SU-DHL-6 (cell line): ENCODE results near the gene MMEL1.

Experiments used
- H2AFZ ChIP-seq: fragments of 200-600 bp; sonication (generic); 2 replicates; pipeline ENCODE4 v1.6.1; 2014; ENCODE audit warnings: low read depth, mild to moderate bottlenecking, moderate library complexity, mixed read lengths, antibody characterized with exemption, low read length; ENCODE audit not compliant: severe bottlenecking
- H3F3A ChIP-seq: fragments of 200-600 bp; shearing (Covaris generic); 2 replicates; pipeline ENCODE4 v1.6.0; 2016; ENCODE audit warnings: antibody characterized with exemption, mild to moderate bottlenecking; ENCODE audit not compliant: insufficient read depth
- H3K27ac ChIP-seq: fragments of 200-600 bp; sonication (generic); 2 replicates; pipeline ENCODE4 v1.5.1; 2016; ENCODE audit warnings: low read depth, mild to moderate bottlenecking, low read length, moderate library complexity, mixed read lengths
- H3K27me3 ChIP-seq: fragments of 200-600 bp; sonication (generic), shearing (Covaris generic); 2 replicates; pipeline ENCODE4 v1.6.0; 2014; ENCODE audit warnings: mild to moderate bottlenecking, low read length
- H3K36me3 ChIP-seq: fragments of 200-600 bp; sonication (generic); 2 replicates; pipeline ENCODE4 v1.6.1; 2014; ENCODE audit warnings: mild to moderate bottlenecking, low read length, mixed read lengths
- H3K4me2 ChIP-seq: fragments of 300-600, 200-600 bp; shearing (Covaris generic), sonication (generic); 2 replicates; pipeline ENCODE4 v1.6.0; 2014; ENCODE audit warnings: low read length, low read depth, mild to moderate bottlenecking; ENCODE audit not compliant: poor library complexity, severe bottlenecking
- H3K4me3 ChIP-seq: fragments of 200-600 bp; sonication (generic); 2 replicates; pipeline ENCODE4 v1.5.1; 2014; ENCODE audit warnings: antibody characterized with exemption, low read length, mild to moderate bottlenecking, mixed read lengths; ENCODE audit not compliant: insufficient read depth, poor library complexity, severe bottlenecking
- H3K79me2 ChIP-seq: fragments of 200-600 bp; sonication (generic); 2 replicates; pipeline ENCODE4 v1.6.1; 2014; ENCODE audit warnings: mild to moderate bottlenecking, low read length, moderate library complexity; ENCODE audit not compliant: insufficient read depth
- H3K9ac ChIP-seq: fragments of 200-600 bp; sonication (generic); 2 replicates; pipeline ENCODE4 v1.7.0; 2014; ENCODE audit warnings: mild to moderate bottlenecking, low read length
- H3K9me2 ChIP-seq: fragments of 200-600 bp; sonication (generic); replicated peaks from 2 replicates; pipeline ENCODE4 v1.6.1; 2014; ENCODE audit warnings: low read length; ENCODE audit not compliant: insufficient read depth
- H3K9me3 ChIP-seq: fragments of 200-600 bp; sonication (generic); 2 replicates; pipeline ENCODE4 v1.6.1; 2014; ENCODE audit warnings: low read length, mixed read lengths; ENCODE audit not compliant: insufficient read depth
- H4K20me1 ChIP-seq: fragments of 200-600 bp; sonication (generic); 2 replicates; pipeline ENCODE4 v1.6.1; 2014; ENCODE audit warnings: low read depth, mild to moderate bottlenecking, antibody characterized with exemption, low read length, moderate library complexity, mixed read lengths
- EZH2phosphoT487 ChIP-seq: fragments of 200-600 bp; sonication (generic), shearing (Covaris generic); conservative IDR thresholded peaks from 2 replicates; pipeline ENCODE4 v1.6.1; 2018; ENCODE audit warnings: mild to moderate bottlenecking, antibody characterized with exemption, low read length, moderate library complexity, mixed read lengths
- TF ChIP-seq, protein P1 (sequence below): fragments of 200-600 bp; sonication (generic); IDR thresholded peaks from one replicate; pipeline ENCODE4 v1.5.1; 2017; ENCODE audit warnings: antibody characterized with exemption, mild to moderate bottlenecking, low read length, moderate library complexity; ENCODE audit not compliant: insufficient read depth, poor library complexity, severe bottlenecking

Gene MMEL1

DNA sequence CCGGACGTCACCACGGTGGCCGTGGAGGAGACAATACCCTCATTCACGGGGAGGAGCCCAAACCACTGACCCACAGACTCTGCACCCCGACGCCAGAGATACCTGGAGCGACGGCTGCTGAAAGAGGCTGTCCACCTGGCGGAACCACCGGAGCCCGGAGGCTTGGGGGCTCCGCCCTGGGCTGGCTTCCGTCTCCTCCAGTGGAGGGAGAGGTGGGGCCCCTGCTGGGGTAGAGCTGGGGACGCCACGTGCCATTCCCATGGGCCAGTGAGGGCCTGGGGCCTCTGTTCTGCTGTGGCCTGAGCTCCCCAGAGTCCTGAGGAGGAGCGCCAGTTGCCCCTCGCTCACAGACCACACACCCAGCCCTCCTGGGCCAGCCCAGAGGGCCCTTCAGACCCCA is 69.6 kb downstream of the MMEL1 start:
- H2AFZ ChIP-seq: no peak overlapping the region
- H3K27ac ChIP-seq: no peak overlapping the region
- H3K79me2 ChIP-seq: no peaks in the 10 kb centered on the region
- H3K27me3 ChIP-seq: no peaks in the 10 kb centered on the region
- no peaks in the 10 kb centered on the region for H3K9me2 ChIP-seq
- no peaks in the 10 kb centered on the region for H3F3A ChIP-seq
- H4K20me1 ChIP-seq: no peaks in the 10 kb centered on the region
- no peak for TF ChIP-seq EZH2phosphoT487
- TF ChIP-seq, protein P1, sequence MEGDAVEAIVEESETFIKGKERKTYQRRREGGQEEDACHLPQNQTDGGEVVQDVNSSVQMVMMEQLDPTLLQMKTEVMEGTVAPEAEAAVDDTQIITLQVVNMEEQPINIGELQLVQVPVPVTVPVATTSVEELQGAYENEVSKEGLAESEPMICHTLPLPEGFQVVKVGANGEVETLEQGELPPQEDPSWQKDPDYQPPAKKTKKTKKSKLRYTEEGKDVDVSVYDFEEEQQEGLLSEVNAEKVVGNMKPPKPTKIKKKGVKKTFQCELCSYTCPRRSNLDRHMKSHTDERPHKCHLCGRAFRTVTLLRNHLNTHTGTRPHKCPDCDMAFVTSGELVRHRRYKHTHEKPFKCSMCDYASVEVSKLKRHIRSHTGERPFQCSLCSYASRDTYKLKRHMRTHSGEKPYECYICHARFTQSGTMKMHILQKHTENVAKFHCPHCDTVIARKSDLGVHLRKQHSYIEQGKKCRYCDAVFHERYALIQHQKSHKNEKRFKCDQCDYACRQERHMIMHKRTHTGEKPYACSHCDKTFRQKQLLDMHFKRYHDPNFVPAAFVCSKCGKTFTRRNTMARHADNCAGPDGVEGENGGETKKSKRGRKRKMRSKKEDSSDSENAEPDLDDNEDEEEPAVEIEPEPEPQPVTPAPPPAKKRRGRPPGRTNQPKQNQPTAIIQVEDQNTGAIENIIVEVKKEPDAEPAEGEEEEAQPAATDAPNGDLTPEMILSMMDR: no peak
- no peak overlapping the region for H3K4me2 ChIP-seq
- no peak overlapping the region for H3K4me3 ChIP-seq
- no peaks in the 10 kb centered on the region for H3K36me3 ChIP-seq
- H3K9me3 ChIP-seq: no peaks in the 10 kb centered on the region
- H3K9ac ChIP-seq: no peak overlapping the region

DNA sequence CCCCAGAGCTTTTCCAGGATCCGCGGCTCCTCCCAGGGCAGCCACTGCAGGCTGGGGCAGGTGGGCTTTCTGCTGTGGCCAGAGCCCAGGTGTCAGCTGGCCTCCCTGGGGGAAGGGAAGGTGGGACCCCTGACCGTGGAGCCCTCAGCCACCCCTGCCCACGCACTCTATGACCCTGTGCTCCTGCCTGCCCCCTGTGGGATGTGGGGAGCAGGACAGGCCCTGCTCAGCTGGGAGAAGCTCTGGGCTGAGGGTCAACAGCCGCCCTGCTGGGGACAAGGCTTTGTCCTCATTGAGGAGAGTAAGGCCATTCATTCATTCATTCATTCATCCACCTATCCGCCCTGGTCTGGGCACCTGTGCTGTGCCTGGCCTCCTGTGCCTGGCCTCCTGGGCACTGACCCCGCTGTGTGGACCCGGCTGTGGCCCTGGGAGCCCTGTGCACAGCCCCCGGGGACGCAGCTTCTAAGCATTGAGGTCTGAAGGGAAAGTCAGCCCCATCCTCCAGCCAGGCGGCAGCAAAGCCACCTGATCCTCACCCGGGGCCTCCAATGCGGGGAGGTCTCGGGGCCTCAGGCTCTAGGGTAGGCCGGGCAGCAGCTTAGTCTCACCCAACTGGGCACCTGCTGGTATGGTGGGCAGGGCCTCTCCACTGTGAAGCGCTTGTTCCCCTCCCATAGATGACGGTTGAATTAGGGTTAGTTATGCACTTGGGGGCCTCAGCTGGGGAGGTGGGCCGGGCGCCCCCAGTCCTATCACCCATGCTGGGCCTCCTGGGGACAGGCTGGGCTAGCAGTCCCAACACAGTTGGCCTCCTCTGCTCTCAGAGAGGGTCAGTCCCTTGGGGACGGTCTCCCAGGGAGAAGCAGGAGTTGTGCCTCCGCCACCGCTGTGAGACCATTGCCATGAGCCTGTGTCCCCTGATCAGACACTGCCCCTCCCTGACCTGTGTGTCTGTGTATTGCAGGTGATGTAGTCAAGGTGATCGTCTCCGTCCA is 70.6 kb downstream of the MMEL1 start:
- Histone ChIP-seq H3K9ac (no peak overlapping the region), H3K27me3 (no peaks in the 10 kb centered on the region), H3K4me3 (no peak overlapping the region), H2AFZ (no peak overlapping the region), H4K20me1 (no peaks in the 10 kb centered on the region), H3F3A (no peaks in the 10 kb centered on the region), H3K27ac (no peak overlapping the region), H3K4me2 (no peak overlapping the region), H3K9me3 (no peaks in the 10 kb centered on the region), H3K36me3 (no peaks in the 10 kb centered on the region), H3K79me2 (no peaks in the 10 kb centered on the region), H3K9me2 (no peaks in the 10 kb centered on the region)
- TF ChIP-seq, protein P1: no peak
- TF ChIP-seq EZH2phosphoT487: no peak

DNA sequence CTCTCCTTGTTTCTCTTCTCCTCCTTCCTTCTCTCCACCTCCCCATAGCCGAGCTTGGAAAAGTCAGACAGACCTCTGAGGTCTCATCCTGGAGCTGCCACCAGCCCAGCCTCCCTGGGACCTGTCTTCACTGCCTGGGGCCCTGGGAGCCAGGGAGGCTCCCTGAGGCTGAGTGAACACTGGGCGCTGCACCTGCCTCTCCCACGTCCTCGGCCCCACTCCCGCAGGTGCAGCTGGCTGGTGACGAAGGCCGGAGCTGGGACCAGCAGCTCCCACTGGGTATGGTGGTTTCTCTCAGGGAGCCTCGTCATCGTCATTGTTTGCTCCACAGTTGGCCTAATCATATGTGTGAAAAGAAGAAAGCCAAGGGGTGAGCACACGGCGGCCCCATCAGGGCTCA is 71.4 kb downstream of the MMEL1 start:
- Histone ChIP-seq H3K4me2 (no peak overlapping the region), H3K27me3 (no peaks in the 10 kb centered on the region), H4K20me1 (no peaks in the 10 kb centered on the region), H3K27ac (no peak overlapping the region), H2AFZ (no peak overlapping the region), H3K4me3 (no peak overlapping the region), H3K9me2 (no peaks in the 10 kb centered on the region), H3K79me2 (no peaks in the 10 kb centered on the region), H3F3A (no peaks in the 10 kb centered on the region), H3K9ac (no peak overlapping the region), H3K9me3 (no peaks in the 10 kb centered on the region), H3K36me3 (no peaks in the 10 kb centered on the region)
- TF ChIP-seq EZH2phosphoT487: no peak
- TF ChIP-seq, protein P1: no peak
